ENCODE results near the gene PIK3R5.
A peak's percentile ranks its signal among the peaks of the same experiment; 100 is the strongest.

PIK3R5 gene

DNA sequence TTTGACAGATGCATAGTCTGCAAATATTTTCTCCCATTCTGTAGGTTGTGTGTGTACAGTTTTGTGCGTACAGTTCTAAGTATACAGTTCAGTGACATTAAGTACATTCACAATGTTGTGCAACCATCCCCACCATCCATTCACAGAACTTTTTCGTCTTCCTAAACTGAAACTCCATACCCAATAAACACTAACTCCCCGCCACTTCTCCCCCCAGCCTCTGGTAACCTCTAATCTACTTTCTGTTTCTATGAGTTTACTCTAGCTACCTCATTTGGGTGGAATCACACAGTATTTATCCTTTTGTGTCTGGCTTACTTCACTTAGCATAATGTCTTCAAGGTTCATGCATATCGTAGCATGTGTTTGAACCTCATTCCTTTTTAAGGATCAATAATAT, 14.3 kb downstream of the PIK3R5 start:
- DNase-seq (ENCODE audit: low read depth), result no peak

DNA sequence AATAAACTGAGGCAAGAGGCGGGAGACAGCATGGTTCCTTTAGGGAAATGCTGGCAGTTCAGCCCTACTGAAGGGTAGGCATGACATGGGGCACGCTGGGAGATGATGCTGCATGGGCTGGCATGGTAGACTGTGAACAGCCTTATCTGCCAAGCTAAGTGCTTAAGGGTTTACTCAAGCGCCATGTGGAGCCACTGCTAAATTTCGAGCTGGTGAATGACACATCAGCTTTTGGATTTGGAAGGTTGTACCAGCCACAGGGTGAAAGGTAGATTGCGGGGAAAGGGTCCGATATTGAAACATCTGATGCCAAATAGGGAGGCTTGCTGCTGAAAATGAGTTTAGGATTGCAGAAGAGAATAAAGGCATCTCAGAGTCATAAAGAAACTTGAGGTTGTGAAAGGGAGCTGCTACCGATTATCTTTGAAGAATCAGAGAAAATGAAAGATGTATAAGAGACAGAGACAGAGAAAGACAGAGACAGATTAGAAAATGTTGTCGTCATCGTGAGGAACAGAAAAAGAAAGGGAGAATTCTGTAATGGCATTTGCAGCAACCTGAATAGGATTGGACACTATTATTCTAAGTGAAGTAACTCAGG, 16.3 kb downstream of the PIK3R5 start:
- DNase-seq (ENCODE audit: low read depth), result no peak

DNA sequence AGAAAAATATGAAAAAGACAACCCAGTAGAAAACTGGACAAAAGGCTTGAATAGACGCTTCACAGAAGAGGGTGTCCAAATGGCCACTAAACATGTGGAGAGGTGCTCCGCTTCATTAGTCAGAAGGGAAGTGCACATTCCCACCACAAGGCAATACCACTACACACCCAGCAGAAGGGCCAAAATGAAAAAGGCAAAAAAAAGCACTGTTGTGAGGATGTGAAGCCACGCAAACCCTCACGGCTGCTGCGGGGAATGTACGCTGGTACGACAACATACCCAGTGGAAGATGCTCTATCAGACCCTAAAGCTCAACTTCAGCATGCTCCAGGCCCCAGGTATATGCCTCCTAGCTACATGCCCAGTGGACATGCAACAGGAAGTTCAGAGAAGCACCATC, 17.0 kb downstream of the PIK3R5 start:
- no peak for DNase-seq (ENCODE audit: low read depth)

DNA sequence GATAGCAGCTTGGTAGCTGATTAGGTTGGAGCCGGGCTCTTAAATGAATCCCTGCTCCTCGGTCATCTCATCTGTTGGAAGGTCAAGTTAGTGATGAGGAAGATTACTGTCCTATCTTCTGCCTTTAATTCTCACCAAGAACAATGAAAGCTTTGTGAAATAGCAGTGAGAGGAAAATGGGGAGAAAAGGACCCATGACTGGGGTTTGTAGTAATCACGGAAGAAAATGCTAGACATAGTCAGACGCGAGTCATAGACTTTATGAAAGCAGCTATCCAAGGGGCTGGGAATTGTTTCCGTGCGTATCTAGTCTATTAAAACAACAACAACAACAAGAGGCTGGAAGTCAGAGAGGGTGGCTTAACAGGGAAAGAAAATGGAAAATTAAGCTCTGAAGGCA, 18.3 kb downstream of the PIK3R5 start:
- no peak for DNase-seq (ENCODE audit: low read depth)

DNA sequence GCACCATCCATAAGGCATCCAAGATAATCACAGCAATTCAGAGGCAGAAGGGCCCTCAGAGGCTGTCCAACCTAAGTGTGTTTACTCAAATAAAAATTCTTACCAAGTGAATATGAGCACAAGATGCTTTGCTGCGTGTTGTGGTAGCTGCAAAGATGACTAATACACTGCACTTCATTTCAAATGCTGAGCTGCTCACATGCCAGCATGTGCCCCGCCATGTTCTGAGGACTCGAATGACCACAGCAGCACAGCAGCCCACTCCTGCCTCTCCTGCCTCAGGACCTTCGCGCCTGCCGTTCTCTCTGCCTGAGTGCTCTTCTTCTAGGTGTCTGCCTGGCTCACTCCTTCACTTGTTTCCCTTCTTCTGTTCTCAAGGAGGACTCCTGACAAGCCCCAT, 19.0 kb downstream of the PIK3R5 start:
- DNase-seq (ENCODE audit: low read depth), result no peak

DNA sequence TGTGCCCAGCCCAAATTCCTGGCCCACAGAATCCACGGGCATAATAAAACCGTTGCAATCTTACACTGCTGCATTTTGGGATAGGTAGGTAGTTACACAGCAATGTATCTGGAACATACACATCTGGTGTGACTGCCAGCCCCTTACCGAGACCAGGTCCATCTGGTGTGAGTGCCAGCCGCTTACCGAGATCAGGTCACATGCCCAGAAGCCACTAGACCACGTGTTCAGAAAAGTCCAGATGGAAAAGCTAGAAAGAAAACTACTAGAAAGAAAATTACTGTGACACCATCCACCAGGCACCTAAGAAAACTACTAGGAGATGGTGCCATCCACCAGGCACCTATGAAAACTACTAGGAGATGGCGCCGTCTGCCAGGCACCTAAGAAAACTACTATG, 19.4 kb downstream of the PIK3R5 start:
- DNase-seq (ENCODE audit: low read depth), result no peak

DNA sequence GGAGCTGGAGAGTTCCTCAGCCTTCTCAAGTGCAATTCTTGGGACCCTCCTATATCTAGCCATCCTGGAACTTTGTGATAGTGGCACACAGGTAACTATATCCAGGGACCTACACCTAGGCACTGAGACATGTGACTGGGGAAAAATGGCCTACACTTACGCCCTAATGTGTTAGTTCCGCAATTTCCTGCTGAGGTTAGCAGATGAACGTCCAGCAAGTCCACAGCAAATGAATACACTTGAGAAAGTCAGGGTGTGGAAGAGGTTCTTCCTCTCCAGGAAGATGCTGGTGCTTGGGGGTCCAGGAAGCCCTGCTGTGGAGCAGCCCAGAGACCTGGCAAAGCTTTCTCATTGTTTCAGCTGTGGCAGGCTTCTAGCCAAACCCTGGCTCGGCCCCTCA, 20.8 kb downstream of the PIK3R5 start:
- no peak for DNase-seq (ENCODE audit: low read depth)

DNA sequence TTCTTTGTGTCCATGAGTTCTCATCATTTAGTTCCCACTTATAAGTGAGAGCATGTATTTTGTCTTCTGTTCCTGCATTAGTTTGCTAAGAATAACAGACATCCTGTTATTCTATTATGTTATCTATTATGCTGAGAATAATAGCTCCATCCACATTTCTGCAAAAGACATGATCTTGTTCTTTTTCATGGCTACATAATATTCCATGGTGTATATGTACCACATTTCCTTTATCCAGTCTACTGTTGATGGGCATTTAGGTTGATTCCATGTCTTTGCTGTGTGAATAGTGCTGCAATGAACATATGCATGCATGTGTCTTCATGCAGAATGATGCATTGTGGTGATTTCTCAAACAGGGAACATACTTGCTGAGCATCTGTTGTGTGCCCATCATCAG, 21.4 kb downstream of the PIK3R5 start:
- DNase-seq (ENCODE audit: low read depth), result no peak

DNA sequence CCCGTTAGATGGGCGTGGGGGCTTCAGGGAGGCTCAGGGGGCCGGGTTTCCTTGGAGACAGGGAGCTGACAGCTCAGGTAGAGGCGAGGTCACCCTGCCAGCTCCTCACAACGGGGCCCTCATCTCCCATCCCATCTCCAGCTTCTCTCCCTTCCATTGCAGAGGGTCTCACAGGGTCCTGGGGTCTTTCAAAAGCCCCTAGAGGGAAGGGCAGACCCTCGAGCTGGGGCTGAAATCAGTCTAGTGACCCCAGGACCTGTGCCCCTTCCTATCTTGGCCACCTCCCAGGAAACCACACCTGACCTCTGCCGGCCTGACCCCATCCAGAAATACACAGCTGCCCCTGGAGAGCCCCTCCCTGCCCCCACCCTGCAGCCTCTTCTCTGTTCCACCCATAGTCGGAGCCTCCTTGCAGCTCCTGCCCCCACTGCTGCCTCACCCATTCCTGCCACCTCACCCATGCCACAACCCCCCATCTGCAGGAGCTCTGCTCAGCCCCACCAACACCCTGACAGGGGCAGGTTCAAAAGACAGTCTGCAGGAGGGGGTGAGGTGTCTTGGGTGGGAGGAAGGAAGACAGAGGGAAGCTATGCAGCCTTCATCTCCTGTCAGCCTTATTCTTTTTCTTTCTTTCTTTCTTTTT, 23.4 kb downstream of the PIK3R5 start:
- no peak for DNase-seq (ENCODE audit: low read depth)

DNA sequence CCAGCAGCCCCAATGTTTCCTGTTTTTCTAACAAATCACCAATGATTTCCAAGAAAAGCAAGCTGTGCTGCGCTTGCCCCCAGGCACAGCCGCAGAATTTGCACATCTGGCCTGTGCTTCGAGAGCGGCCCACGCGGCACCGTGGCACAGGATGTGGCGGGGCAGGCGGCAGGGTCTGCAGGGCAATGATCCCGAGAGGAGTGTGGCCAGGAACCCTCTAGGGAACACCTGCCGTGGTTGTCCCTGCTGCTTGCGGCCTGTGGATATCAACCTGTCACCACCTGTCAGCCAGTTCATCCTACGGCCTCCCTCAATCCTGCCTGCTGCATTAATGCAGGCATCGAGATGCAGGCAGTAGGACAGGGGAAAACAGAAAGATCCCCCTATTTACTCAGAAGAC, 24.0 kb downstream of the PIK3R5 start:
- peak; percentile 54 for DNase-seq (ENCODE audit: low read depth)

DNA sequence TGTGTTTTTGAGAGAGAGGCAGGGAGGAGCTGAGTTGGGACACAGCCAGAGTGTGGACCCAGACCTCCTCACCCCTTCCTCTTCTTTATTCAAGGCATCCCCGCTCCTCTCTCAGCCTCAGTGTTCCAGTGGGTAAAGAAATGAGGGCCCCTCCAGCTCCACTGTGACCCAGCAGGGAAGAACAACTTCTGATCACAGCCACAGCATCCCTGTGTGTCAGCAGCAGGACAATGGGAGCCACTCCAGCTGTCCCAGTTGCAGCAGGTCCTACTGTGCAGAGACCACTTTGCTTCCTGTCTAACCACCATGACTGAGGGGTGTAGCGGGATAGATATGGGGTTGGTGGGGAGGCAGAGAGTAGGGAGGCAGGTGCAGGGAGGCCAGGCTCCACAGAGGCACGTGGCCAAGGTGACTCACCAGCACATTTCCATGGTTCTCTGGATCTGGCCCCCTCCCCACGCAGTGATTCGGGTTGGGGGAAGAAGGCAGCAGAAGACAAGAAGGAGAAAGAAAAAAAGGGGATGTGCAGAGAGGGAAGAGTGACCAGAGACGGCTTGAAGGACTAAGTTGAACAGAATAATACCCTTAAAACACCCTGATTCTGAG, 24.5 kb downstream of the PIK3R5 start:
- DNase-seq (ENCODE audit: low read depth), result no peak

DNA sequence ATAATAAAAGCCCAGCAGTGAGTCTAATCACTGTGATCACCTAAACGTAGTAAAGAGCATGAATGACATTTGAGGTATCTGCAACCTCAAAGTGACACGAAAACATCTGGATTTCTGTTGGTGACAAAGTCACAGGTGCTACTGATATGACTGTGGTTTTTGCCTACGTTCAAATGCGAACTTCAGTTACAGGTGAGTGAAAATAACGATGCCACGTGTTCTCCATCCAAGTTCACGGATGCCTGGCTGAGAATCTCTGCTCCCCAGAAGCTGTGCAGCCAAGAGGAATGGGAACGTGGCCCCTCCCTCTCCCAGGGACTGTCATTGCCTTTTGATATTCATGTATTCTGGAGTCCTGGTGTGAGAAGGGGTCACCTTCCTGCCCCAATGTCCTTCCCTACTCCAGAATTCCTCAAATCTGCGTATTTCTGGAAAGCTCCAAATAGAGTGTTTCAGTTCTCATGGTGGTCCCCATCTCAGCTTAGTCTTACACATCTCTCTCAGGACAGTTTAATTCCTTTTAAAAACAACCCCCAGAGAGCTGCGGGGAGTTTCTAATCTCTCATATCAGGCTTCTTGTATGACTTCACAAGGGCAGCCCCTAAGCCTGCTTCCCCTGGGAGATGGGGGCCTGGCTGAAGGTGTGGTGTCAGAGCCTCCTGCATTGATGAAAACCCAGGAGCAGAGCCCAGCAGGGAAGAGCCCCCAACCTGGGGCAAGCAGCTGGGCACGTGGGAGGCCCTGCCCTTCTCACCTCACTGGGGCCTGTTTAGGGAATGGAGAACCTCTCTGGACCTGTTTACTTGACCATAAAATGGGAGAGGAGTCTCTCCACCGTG, 25.8 kb downstream of the PIK3R5 start:
- no peak for DNase-seq (ENCODE audit: low read depth)

DNA sequence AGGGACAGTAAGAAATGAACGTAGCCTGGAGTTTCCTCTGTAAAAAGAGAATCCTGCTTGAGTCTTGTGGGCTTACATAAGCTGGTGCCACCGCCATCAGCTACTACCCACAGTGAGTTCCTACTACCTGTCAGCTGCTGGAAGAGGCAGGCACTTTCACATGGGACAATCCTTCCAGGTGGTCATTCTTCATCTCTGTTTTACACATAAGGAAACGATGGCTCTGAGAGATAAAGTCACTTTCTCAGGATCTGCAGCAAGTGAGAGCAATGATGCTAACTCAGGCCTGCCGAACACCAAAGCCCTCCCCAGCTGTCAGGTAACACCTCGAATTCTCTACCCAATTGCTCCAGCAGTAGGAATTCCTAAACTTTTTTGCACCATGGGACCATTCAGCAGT, 26.6 kb downstream of the PIK3R5 start:
- no peak for DNase-seq (ENCODE audit: low read depth)

DNA sequence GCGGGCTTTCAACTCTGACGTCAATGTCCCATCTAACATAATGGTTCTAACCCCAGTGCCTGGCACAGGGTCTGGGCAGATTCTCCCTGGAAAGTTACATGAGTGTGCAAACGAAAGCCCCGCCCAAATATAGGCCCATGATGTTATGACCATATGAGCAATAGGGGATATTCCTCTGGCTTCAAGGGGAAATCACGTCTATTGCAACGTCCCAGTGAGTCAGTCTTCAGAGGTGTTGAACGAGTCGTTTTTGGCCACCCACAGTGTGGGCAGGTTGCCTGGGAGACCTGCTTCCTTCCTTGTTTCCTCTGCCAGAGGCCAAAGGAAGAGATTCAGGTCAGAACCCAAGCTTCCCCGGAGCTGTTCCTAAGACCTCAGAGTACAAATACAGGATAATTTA, 30.3 kb downstream of the PIK3R5 start:
- DNase-seq (ENCODE audit: low read depth), result peak; percentile 67

DNA sequence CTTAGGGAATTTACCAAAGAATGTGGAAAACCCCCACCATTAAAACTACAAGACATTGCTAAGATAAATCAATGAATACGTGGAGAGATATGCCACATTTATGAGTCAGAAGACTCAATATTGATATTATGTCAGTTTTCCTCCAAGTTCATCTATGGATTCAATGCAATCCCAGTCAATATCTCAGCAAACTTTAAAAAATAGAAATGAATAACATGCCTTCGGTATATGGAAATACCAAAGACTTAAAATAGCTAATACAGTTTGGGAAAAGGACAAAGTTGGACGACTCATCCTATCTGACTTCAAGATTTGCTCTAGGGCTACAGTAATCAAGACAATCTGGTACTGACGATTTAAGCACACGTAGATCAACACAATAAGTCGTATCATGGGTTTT, 31.2 kb downstream of the PIK3R5 start:
- no peak for DNase-seq (ENCODE audit: low read depth)

DNA sequence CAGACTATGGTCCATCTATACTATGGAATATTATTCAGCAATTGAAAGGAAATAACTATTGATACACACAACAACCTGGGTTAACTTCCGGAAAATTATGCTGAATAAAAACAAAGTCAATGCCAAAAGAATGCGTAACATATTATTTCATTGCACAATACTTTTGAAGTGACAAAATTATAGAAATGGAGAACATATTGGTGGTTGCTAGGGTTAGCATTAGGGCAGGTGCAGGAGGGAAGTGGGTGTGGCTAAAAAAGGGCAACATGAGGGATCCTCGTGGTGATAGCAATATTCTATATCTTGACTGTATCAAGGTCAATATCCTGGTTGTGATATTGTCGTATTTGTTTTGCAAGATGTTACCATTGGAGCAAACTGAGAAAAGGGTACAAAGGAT, 34.9 kb downstream of the PIK3R5 start:
- DNase-seq (ENCODE audit: low read depth), result no peak

DNA sequence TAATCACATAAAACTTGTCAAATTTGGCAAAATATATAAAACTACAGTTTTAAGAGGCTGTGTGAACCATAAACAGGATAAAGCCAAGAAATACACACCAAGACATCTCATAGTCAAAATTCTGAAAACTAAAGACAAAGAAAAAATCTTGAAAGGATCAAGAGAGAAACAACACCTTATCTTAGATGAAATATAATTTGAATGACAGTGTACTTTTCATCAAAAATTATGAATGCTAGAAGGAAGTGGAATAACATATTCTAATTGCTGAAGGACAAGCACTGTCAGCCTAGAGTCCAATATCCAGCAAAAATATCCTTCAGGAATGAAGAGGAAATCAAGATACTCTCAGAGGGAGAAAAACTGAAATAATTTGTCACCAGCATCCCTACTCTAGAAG, 37.2 kb downstream of the PIK3R5 start:
- no peak for DNase-seq (ENCODE audit: low read depth)

DNA sequence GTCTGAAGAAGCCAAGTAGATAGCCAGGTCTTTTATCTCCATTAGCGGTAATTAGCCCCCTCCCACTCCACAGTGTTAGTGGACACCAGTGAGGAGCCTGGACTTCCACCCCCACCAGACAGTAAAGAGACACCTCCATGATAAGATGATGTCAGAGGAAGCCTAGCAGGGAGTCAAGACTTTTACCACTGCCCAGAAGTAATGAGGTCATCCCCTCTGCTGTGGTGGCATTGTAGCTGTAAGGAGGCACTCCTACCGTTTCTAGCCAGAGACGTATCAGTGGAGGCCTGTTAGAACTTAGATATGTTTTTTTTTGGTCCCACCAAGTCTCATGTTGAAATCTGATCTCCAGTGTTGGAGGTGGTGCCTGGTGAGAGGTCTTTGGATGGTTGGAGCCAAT, 38.1 kb downstream of the PIK3R5 start:
- no peak for DNase-seq (ENCODE audit: low read depth)

DNA sequence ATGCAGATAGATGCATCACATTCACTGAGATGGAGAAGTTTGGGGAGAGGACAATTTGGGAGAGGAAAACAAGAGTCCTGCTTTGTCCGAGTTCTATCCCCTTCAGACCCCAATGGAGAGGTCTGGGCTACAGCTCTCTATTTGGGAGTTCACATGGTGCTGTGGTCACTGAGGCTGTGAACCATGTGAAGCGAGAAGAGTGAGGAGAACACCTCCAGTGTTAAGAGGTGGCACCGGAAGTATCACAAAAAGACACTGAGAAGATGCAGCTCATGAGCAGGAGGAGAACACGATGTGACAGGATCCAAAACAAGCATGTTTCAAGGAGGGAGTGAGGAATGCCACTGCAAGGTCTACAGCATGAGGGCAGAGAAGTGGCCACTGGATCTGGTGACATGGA, 39.7 kb downstream of the PIK3R5 start:
- DNase-seq (ENCODE audit: low read depth), result no peak

DNA sequence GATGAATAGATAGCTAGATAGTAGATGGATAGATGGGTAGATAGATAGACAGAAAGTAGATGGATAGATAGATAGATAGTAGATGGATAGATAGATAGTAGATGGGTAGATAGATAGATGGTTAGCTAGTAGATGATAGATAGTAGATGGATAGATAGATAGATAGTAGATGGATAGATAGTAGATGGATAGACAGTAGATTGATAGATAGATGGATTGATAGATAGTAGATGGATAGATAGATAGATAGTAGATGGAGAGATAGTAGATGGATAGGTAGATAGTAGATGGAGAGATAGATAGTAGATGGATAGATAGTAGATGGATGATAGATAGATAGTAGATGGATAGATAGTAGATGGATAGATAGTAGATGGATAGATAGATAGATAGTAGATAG, 40.4 kb downstream of the PIK3R5 start:
- no peak for DNase-seq (ENCODE audit: low read depth)

DNA sequence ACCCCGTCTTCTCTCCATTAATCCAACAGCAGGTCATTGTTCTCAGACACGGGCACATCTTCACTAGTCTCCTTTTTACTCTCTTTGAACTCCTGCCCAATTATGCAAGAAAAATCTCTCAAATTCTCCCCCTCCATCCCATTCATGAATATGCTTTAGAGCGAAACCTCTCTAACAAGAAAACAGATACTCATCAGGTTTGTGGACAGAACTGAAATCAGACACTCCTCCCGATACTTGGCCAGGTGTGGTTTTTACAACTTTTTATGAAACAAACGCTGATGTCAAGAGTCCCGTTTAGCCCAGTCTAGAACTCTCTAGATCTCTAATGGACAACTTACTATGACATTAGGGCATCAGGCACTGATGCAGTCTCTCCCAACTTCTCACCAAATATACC, 40.9 kb downstream of the PIK3R5 start:
- DNase-seq (ENCODE audit: low read depth), result no peak

DNA sequence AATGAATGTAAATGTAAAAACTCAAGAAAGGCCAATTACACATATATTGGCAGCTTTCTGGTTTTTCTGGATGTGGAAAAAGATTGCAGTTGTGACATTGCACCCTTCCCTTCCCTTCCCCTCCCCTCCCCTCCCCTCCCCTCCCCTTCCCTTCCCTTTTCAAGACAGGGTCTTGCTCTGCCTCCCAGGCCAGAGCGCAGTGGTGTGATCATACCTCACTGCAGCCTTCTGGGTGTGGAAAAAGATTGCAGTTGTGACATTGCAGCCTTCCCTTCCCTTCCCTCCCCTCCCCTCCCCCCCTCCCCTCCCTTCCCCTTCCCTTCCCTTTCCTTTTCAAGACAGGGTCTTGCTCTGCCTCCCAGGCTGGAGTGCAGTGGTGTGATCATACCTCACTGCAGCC, 41.7 kb downstream of the PIK3R5 start:
- DNase-seq (ENCODE audit: low read depth), result no peak

DNA sequence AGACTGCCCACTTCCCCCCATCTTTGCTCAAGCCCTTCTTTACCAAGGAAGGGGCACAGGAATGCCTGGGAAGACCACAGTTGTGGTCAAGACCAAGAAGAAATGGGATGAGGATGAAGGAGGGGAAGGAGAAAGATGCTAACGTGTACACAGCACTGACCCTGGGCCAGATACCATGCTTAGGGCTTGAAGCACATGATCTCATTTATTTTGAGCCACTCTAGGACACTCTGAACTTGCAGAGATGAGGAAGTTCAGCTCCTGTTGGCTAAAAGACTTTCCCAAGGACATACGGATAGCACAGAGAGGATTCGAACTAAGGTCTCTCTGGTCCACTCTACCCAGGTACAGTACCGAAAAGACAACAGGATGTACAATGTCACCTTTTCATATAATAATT, 42.6 kb downstream of the PIK3R5 start:
- no peak for DNase-seq (ENCODE audit: low read depth)

Measured in activated T-helper 9 cell treated with anti-CD3 and anti-CD28 coated beads, Interleukin-2, amount 50 U/mL, for 16 hours (primary cell).